T-helper 2 cell treated with Interferon-gamma antibody and Interleukin-4, amounts not matched to agents 5 μg/mL and 100 μg/mL, for 36 hours (primary cell): ENCODE measurements around the gene CCDC192.

ENCODE experiments used
- DNase-seq: peaks from one replicate; pipeline ENCODE4 v3.0.0; 2021; ENCODE audit warnings: low spot score
- H3K27ac Mint-ChIP-seq: one replicate; pipeline ENCODE4 v1.8.0; 2021; ENCODE audit warnings: mild to moderate bottlenecking, mixed read lengths
- H3K27me3 Mint-ChIP-seq: one replicate; pipeline ENCODE4 v1.8.0; 2021; ENCODE audit warnings: low read depth, mixed read lengths
- H3K36me3 Mint-ChIP-seq: one replicate; pipeline ENCODE4 v1.8.0; 2021; ENCODE audit warnings: low read depth, mixed read lengths
- H3K4me1 Mint-ChIP-seq: one replicate; pipeline ENCODE4 v1.8.0; 2021; ENCODE audit warnings: low read depth, mixed read lengths
- H3K4me3 Mint-ChIP-seq: one replicate; pipeline ENCODE4 v1.8.0; 2022; ENCODE audit warnings: mild to moderate bottlenecking, moderate library complexity, mixed read lengths
- H3K9me3 Mint-ChIP-seq: one replicate; pipeline ENCODE4 v1.8.0; 2021; ENCODE audit warnings: mixed read lengths

The CCDC192 gene

GRCh38 chr5:127912411-127912810 lies 209.2 kb downstream of the CCDC192 start:
- Mint-ChIP-seq H3K4me1 (peaks cover 9% of the 10 kb centered on the region), H3K36me3 (no peaks in the 10 kb centered on the region), H3K4me3 (no peak overlapping the region), H3K9me3 (no peaks in the 10 kb centered on the region), H3K27me3 (peaks cover 5% of the 10 kb centered on the region), H3K27ac (no peak overlapping the region)
- DNase-seq: no peak

GRCh38 chr5:127916885-127917573 lies 213.8 kb downstream of the CCDC192 start:
- Mint-ChIP-seq H3K4me1 (peaks cover 10% of the 10 kb centered on the region), H3K36me3 (no peaks in the 10 kb centered on the region), H3K4me3 (peak overlapping the region; percentile 44), H3K27ac (peak overlapping the region; percentile 79), H3K27me3 (peaks cover 3% of the 10 kb centered on the region), H3K9me3 (no peaks in the 10 kb centered on the region)
- DNase-seq: no peak

GRCh38 chr5:127919006-127919796 lies 216.0 kb downstream of the CCDC192 start:
- Mint-ChIP-seq H3K27ac (no peak overlapping the region), H3K4me3 (no peak overlapping the region), H3K36me3 (no peaks in the 10 kb centered on the region), H3K4me1 (peaks cover 10% of the 10 kb centered on the region), H3K27me3 (no peaks in the 10 kb centered on the region), H3K9me3 (no peaks in the 10 kb centered on the region)
- no peak for DNase-seq

- peaks cover 10% of the 10 kb centered on the region for H3K4me1 Mint-ChIP-seq
- H3K36me3 Mint-ChIP-seq: no peaks in the 10 kb centered on the region
- no peak overlapping the region for H3K4me3 Mint-ChIP-seq
- H3K9me3 Mint-ChIP-seq: no peaks in the 10 kb centered on the region
- no peak for DNase-seq
- no peaks in the 10 kb centered on the region for H3K27me3 Mint-ChIP-seq
- H3K27ac Mint-ChIP-seq: no peak overlapping the region
Measured at GRCh38 chr5:127919818-127920217, 216.6 kb downstream of the CCDC192 start.

GRCh38 chr5:127920936-127921335 lies 217.7 kb downstream of the CCDC192 start:
- Mint-ChIP-seq H3K27me3 (peaks cover 3% of the 10 kb centered on the region), H3K4me1 (peaks cover 10% of the 10 kb centered on the region), H3K9me3 (no peaks in the 10 kb centered on the region), H3K27ac (no peak overlapping the region), H3K36me3 (no peaks in the 10 kb centered on the region), H3K4me3 (no peak overlapping the region)
- no peak for DNase-seq

- H3K4me1 Mint-ChIP-seq: no peaks in the 10 kb centered on the region
- H3K9me3 Mint-ChIP-seq: no peaks in the 10 kb centered on the region
- no peak for DNase-seq
- H3K27ac Mint-ChIP-seq: no peak overlapping the region
- H3K36me3 Mint-ChIP-seq: no peaks in the 10 kb centered on the region
- H3K4me3 Mint-ChIP-seq: no peak overlapping the region
- H3K27me3 Mint-ChIP-seq: peaks cover 3% of the 10 kb centered on the region
Measured at GRCh38 chr5:127922603-127923002, 219.4 kb downstream of the CCDC192 start.

GRCh38 chr5:127923804-127924570 lies 220.8 kb downstream of the CCDC192 start:
- H3K27me3 Mint-ChIP-seq: peaks cover 3% of the 10 kb centered on the region
- H3K9me3 Mint-ChIP-seq: no peaks in the 10 kb centered on the region
- no peak for DNase-seq
- no peaks in the 10 kb centered on the region for H3K4me1 Mint-ChIP-seq
- H3K4me3 Mint-ChIP-seq: no peak overlapping the region
- no peak overlapping the region for H3K27ac Mint-ChIP-seq
- H3K36me3 Mint-ChIP-seq: no peaks in the 10 kb centered on the region

- Mint-ChIP-seq H3K27ac (no peak overlapping the region), H3K9me3 (no peaks in the 10 kb centered on the region), H3K4me3 (no peak overlapping the region), H3K4me1 (no peaks in the 10 kb centered on the region), H3K36me3 (no peaks in the 10 kb centered on the region), H3K27me3 (peaks cover 3% of the 10 kb centered on the region)
- DNase-seq: no peak
Measured at GRCh38 chr5:127924606-127925005, 221.4 kb downstream of the CCDC192 start.

- no peak for DNase-seq
- Mint-ChIP-seq H3K27me3 (peaks cover 3% of the 10 kb centered on the region), H3K4me1 (no peaks in the 10 kb centered on the region), H3K36me3 (no peaks in the 10 kb centered on the region), H3K4me3 (no peak overlapping the region), H3K9me3 (no peaks in the 10 kb centered on the region), H3K27ac (no peak overlapping the region)
Measured at GRCh38 chr5:127925916-127926315, 222.7 kb downstream of the CCDC192 start.

GRCh38 chr5:127926974-127927373 lies 223.8 kb downstream of the CCDC192 start:
- no peaks in the 10 kb centered on the region for H3K4me1 Mint-ChIP-seq
- peaks cover 3% of the 10 kb centered on the region for H3K27me3 Mint-ChIP-seq
- no peak overlapping the region for H3K27ac Mint-ChIP-seq
- no peak overlapping the region for H3K4me3 Mint-ChIP-seq
- no peaks in the 10 kb centered on the region for H3K9me3 Mint-ChIP-seq
- DNase-seq: no peak
- H3K36me3 Mint-ChIP-seq: no peaks in the 10 kb centered on the region

GRCh38 chr5:127928053-127928452 lies 224.9 kb downstream of the CCDC192 start:
- H3K27ac Mint-ChIP-seq: no peak overlapping the region
- H3K36me3 Mint-ChIP-seq: no peaks in the 10 kb centered on the region
- H3K9me3 Mint-ChIP-seq: no peaks in the 10 kb centered on the region
- peaks cover 3% of the 10 kb centered on the region for H3K27me3 Mint-ChIP-seq
- no peak for DNase-seq
- no peak overlapping the region for H3K4me3 Mint-ChIP-seq
- no peaks in the 10 kb centered on the region for H3K4me1 Mint-ChIP-seq

- Mint-ChIP-seq H3K27ac (no peak overlapping the region), H3K36me3 (no peaks in the 10 kb centered on the region), H3K4me1 (no peaks in the 10 kb centered on the region), H3K27me3 (peaks cover 2% of the 10 kb centered on the region), H3K4me3 (no peak overlapping the region), H3K9me3 (no peaks in the 10 kb centered on the region)
- no peak for DNase-seq
Measured at GRCh38 chr5:127930311-127930710, 227.1 kb downstream of the CCDC192 start.

- Mint-ChIP-seq H3K36me3 (no peaks in the 10 kb centered on the region), H3K27ac (no peak overlapping the region), H3K9me3 (no peaks in the 10 kb centered on the region), H3K4me1 (no peaks in the 10 kb centered on the region), H3K4me3 (no peak overlapping the region), H3K27me3 (no peaks in the 10 kb centered on the region)
- no peak for DNase-seq
Measured at GRCh38 chr5:127931396-127931795, 228.2 kb downstream of the CCDC192 start.

- Mint-ChIP-seq H3K4me1 (peaks cover 2% of the 10 kb centered on the region), H3K4me3 (no peak overlapping the region), H3K36me3 (no peaks in the 10 kb centered on the region), H3K27me3 (no peaks in the 10 kb centered on the region), H3K27ac (no peak overlapping the region), H3K9me3 (no peaks in the 10 kb centered on the region)
- DNase-seq: no peak
Measured at GRCh38 chr5:127933348-127933747, 230.2 kb downstream of the CCDC192 start.
